CD8-positive, alpha-beta memory T cell (primary cell): ENCODE measurements around the gene NKX1-2. TPM values are rescaled to one million over a fixed set of nuclear protein-coding genes. Genes with fewer than 3 reads are reported as not detected.

Experiments
- CTCF ChIA-PET: fragments of 350-600 bp; sonication (Branson Sonifier 250); formaldehyde crosslinking; loops from one replicate; lab custom pipeline; 2021; ENCODE audit warnings: antibody characterized with exemption; lab: Charles Lee
- POLR2A ChIA-PET: fragments of 350-600 bp; sonication (Branson Sonifier 250); formaldehyde crosslinking; loops from one replicate; lab custom pipeline; 2021; ENCODE audit warnings: antibody characterized with exemption; lab: Charles Lee
- DNase-seq, 5 donors: peaks; one replicate each; pipeline versions ENCODE4 v3.0.0 to v3.0.0-alpha.2; 2020 to 2022; ENCODE audit warnings: mixed read lengths in 1 of 5
- H3K27ac ChIP-seq: one replicate; pipeline ENCODE4 v1.7.0; 2013; ENCODE audit warnings: low read depth, mild to moderate bottlenecking, low read length, moderate library complexity
- H3K27me3 ChIP-seq: 2 replicates; pipeline ENCODE4 v1.7.0; 2013; ENCODE audit warnings: low read length, mild to moderate bottlenecking; ENCODE audit not compliant: insufficient read depth, poor library complexity, severe bottlenecking
- H3K36me3 ChIP-seq: 2 replicates; pipeline ENCODE4 v1.7.0; 2013; ENCODE audit warnings: mild to moderate bottlenecking, low read length, moderate library complexity; ENCODE audit not compliant: insufficient read depth
- H3K4me1 ChIP-seq: 2 replicates; pipeline ENCODE4 v1.7.0; 2013; ENCODE audit warnings: mild to moderate bottlenecking, low read length, moderate library complexity; ENCODE audit not compliant: insufficient read depth
- H3K4me3 ChIP-seq: 2 replicates; pipeline ENCODE4 v1.7.0; 2013; ENCODE audit warnings: mild to moderate bottlenecking, low read length
- H3K9me3 ChIP-seq: 2 replicates; pipeline ENCODE4 v1.7.0; 2013; ENCODE audit warnings: mild to moderate bottlenecking, low read length
- H3K27ac Mint-ChIP-seq, 8 donors: one replicate each; pipeline ENCODE4 v1.8.0; 2020 to 2021; ENCODE audit warnings: mixed read lengths in 8 of 8, mild to moderate bottlenecking in 6 of 8, inconsistent platforms in 3 of 8, moderate library complexity in 3 of 8
- H3K27me3 Mint-ChIP-seq, 2 donors: one replicate each; pipeline ENCODE4 v1.8.0; 2020 to 2021; ENCODE audit warnings: mixed read lengths in 2 of 2, mild to moderate bottlenecking in 1 of 2, moderate library complexity in 1 of 2
- H3K36me3 Mint-ChIP-seq, 3 donors: one replicate each; pipeline ENCODE4 v1.8.0; 2020 to 2021; ENCODE audit warnings: mixed read lengths in 3 of 3, inconsistent platforms in 1 of 3, mild to moderate bottlenecking in 1 of 3
- H3K4me1 Mint-ChIP-seq, 3 donors: one replicate each; pipeline ENCODE4 v1.8.0; 2020 to 2021; ENCODE audit warnings: mixed read lengths in 3 of 3, inconsistent platforms in 1 of 3, mild to moderate bottlenecking in 1 of 3
- H3K4me3 Mint-ChIP-seq, 7 donors: one replicate each; pipeline ENCODE4 v1.8.0; 2020 to 2021; ENCODE audit warnings: mixed read lengths in 7 of 7, mild to moderate bottlenecking in 6 of 7, moderate library complexity in 4 of 7, inconsistent platforms in 2 of 7
- H3K9me3 Mint-ChIP-seq, 5 donors: one replicate each; pipeline ENCODE4 v1.8.0; 2020 to 2022; ENCODE audit warnings: mixed read lengths in 5 of 5, mild to moderate bottlenecking in 3 of 5, moderate library complexity in 2 of 5, inconsistent platforms in 1 of 5
- polyA plus RNA-seq: library from polyadenylated mRNA; unstranded; fragments of 300-500 nt; fragmentation: Illumina TruSeq; gene quantifications from one replicate; pipeline ENCODE4 v1.2.3, GENCODE V29; 2021
- total RNA-seq, 2 experiments: library from RNA; stranded (reverse); gene quantifications; one replicate each; pipeline ENCODE4 v1.2.3, GENCODE V29; 2021

NKX1-2 gene
- total and polyA plus RNA-seq, 3 experiments from 2014 or later = not detected

DNA sequence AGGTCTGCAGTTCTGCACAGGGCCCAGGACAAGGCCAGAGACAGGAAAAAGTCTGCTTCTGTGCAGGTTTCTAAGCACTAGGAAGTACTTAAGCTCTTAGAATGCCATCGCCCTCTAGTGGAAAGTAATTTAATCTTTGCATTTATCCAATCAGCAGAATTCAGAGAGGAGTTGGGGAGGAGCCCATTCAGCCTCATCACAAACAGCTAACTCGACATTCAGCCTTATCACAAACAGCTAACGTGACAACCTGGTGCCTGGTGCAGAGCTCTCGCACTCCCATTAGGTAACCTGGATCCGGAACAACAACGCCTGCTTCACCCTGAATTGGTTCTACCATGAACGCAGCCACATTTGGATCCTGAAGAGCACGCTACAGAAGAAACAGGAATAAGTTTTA, 46.3 kb downstream of the NKX1-2 start:
- DNase-seq = peak in 2 of 5 donors; percentile 51 to 64
- POLR2A ChIA-PET = interaction anchor here (0.6 kb wide), 2 partner anchors 15 to 486 kb away, joined by 3 to 6 read pairs; partner anchors contain the start of gene OAT
- no peaks in the 10 kb centered on the region for H3K9me3 Mint-ChIP-seq

DNA sequence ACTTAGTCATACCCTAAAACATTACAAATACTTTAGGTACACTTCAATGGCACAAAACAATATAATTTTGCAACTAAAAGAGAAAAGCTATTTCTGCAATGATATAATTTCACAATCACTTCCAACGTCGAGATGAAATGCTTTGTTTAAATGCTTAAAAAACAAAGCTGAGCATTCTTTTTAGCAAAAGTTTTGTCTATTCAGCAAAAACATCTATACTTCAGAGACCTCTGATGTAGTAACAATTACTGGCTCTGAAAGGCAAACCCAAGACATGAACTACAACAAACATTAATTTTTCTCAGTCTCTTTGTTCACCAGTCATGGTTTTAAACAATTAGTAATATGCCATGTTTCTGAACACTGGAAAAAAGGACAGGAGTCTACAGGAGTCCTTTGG, 47.6 kb downstream of the NKX1-2 start:
- Mint-ChIP-seq H3K27ac (no peak overlapping the region), H3K9me3 (no peaks in the 10 kb centered on the region), H3K4me1 (peaks cover 8 to 11% (median 9%) of the 10 kb centered on the region in 3 donors), H3K36me3 (peaks cover 6 to 78% (median 16%) of the 10 kb centered on the region in 3 donors), H3K4me3 (no peak overlapping the region), H3K27me3 (no peaks in the 10 kb centered on the region)
- POLR2A ChIA-PET = no interaction called here
- Histone ChIP-seq H3K4me1 (peaks cover 9% of the 10 kb centered on the region), H3K36me3 (peaks cover 21% of the 10 kb centered on the region), H3K4me3 (no peak overlapping the region), H3K27me3 (no peaks in the 10 kb centered on the region), H3K9me3 (no peaks in the 10 kb centered on the region), H3K27ac (no peak overlapping the region)
- CTCF ChIA-PET = interaction anchor here (2.3 kb wide), 1 partner anchor 13 kb away, joined by 7 read pairs; no protein-coding TSS in a partner anchor
- DNase-seq = no peak

More for the DNA sequence above, 46.3 kb downstream of the NKX1-2 start:
- peaks cover 8 to 11% (median 9%) of the 10 kb centered on the region in 3 donors for H3K4me1 Mint-ChIP-seq
- peak overlapping the region; percentile 4 to 83 (median 60) for H3K27ac Mint-ChIP-seq
- no peaks in the 10 kb centered on the region for H3K27me3 Mint-ChIP-seq
- Histone ChIP-seq H3K27me3 (no peaks in the 10 kb centered on the region), H3K9me3 (no peaks in the 10 kb centered on the region), H3K27ac (no peak overlapping the region), H3K4me1 (peaks cover 9% of the 10 kb centered on the region), H3K36me3 (peaks cover 25% of the 10 kb centered on the region), H3K4me3 (no peak overlapping the region)
- CTCF ChIA-PET = interaction anchor here (0.7 to 2.3 kb wide), 10 partner anchors 9 to 409 kb away, joined by 3 to 20 read pairs (median 4); partner anchors contain the start of gene LHPP
- peaks cover 6 to 77% (median 20%) of the 10 kb centered on the region in 3 donors for H3K36me3 Mint-ChIP-seq
- H3K4me3 Mint-ChIP-seq = no peak overlapping the region

DNA sequence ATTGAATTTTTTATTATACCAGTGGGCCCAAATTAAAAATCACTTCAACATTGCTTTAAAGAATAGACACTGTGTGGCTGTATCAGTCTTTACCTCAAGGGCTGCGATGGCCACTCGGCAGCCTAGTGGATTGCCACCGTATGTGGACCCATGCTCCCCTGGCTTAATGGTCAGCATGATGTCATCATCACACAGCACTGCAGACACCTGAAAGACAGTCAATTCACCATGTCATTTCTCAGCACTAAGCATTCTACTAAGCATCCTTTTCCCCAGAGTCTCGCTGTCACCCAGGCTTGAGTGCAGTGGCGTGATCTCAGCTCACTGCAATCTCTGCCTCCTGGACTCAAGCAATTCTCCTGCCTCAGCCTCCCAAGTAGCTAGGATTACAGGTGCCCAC, 48.2 kb downstream of the NKX1-2 start:
- Histone ChIP-seq H3K4me1 (peaks cover 9% of the 10 kb centered on the region), H3K4me3 (no peak overlapping the region), H3K27ac (no peak overlapping the region), H3K27me3 (no peaks in the 10 kb centered on the region), H3K9me3 (no peaks in the 10 kb centered on the region), H3K36me3 (peaks cover 17% of the 10 kb centered on the region)
- peaks cover 6 to 75% (median 10%) of the 10 kb centered on the region in 3 donors for H3K36me3 Mint-ChIP-seq
- ChIA-PET POLR2A (no interaction called here), CTCF (interaction anchor here (1.2 to 2.3 kb wide), 2 partner anchors 13 to 407 kb away, joined by 3 to 7 read pairs; no protein-coding TSS in a partner anchor)
- H3K4me3 Mint-ChIP-seq = no peak overlapping the region
- H3K4me1 Mint-ChIP-seq = peaks cover 8 to 11% (median 9%) of the 10 kb centered on the region in 3 donors
- no peak overlapping the region for H3K27ac Mint-ChIP-seq
- no peak for DNase-seq
- no peaks in the 10 kb centered on the region for H3K27me3 Mint-ChIP-seq
- no peaks in the 10 kb centered on the region for H3K9me3 Mint-ChIP-seq

Other genes starting within 250 kb of the NKX1-2 start
- gene OAT, start 31.1 kb downstream of the NKX1-2 start, total RNA-seq = 10 to 100 TPM; 44.1 to 46.8 TPM
- gene OAT, start 31.1 kb downstream of the NKX1-2 start, polyA plus RNA-seq = 69.5 TPM
- gene LHPP, start 11.8 kb upstream of the NKX1-2 start, total RNA-seq = 1 to 10 TPM; 5.2 to 6.3 TPM
- 19.1 TPM for gene LHPP, start 11.8 kb upstream of the NKX1-2 start, polyA plus RNA-seq